T-helper 9 cell (primary cell): ENCODE data around the gene MRPL55.
A peak's percentile ranks its signal among the peaks of the same experiment; 100 is the strongest.

Experiments used
- DNase-seq: peaks from one replicate; pipeline ENCODE4 v3.0.0-alpha.2; 2020

Gene MRPL55

DNA sequence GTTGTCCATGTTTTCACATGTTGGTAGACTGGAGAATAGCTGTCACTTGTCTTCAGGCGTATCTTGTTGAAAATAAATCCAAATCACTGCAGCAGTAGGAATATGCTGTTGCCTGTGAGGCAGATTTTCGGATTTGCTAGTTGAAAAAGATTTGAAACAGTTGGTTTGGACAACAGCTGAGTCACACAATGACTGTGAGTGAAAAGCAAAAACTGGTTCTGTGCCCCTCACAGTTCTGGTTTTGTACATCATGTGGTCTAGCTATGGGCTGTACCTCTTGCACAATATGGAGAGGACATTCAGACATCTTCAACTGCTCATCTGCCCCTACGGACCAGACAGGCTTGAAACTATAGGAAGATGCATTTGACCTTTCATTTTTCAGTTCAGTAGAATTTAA lies 24.8 kb downstream of the MRPL55 start:
- DNase-seq: no peak

DNA sequence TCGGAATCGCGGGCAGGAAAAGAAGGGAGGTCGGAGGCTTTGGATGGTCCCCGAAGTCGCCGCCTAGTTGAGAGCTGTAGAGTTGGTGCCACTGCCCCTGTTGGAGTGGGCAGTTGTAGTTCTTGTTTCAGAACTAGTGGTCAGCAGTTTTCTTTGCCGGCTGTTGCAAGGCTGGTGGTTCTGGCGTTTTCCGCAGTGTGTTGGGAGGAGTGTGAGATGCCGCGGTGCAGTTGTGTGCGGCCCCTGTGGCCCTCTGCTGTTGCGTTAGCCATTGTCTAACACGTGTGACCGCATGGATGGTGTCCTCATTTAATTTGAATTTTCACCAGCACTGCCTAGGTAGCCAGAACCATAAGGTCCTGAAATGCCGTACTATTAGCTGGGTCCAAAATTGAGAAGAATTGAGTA lies 25.2 kb downstream of the MRPL55 start:
- DNase-seq: no peak

DNA sequence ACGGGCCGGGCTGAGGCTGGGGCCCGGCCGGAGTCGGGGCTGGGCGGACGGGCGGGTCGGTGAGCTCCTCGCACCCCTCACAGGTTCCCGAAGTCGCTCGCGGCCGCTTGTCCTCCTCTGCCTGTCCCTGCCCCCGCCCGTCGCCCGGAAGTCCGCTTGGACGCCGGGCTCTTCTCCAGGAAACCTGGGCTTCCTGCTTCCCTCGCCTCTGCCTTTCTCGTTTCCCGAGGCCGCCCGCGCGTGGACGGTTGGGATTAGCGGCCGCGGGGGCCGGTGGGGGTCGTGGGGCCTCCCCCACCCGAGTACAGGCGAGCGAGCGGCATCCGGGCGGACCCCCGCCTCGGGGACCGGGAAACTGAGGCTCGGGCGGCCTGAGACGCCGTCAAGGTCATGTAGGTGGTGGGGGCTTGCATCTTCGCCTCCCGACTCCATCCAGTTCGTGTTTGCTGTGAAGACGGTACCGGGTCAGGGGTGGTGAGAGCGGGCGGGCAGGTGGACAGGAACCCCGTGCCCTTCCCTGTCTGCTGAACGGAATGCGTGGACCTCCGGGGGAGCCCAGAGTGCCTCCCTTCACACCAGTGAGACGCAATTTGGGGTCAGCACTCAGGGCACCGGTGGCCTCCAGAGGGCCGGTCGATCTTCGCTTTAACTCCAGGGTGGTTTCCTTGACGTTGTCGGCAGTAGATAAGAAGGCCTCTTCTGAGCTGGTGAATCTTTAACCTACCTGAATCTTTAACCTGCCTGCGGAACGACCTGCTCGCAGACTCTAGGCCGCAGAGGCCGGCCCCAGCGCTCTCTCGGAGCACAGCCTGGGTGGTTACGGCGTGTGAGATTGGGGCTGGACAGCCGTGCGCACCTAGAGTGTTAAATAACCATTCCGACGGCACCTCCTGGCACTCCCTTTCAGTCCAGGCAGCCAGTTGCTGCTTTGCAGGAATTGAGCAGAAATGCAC lies 25.9 kb downstream of the MRPL55 start:
- DNase-seq: peak; percentile 36

DNA sequence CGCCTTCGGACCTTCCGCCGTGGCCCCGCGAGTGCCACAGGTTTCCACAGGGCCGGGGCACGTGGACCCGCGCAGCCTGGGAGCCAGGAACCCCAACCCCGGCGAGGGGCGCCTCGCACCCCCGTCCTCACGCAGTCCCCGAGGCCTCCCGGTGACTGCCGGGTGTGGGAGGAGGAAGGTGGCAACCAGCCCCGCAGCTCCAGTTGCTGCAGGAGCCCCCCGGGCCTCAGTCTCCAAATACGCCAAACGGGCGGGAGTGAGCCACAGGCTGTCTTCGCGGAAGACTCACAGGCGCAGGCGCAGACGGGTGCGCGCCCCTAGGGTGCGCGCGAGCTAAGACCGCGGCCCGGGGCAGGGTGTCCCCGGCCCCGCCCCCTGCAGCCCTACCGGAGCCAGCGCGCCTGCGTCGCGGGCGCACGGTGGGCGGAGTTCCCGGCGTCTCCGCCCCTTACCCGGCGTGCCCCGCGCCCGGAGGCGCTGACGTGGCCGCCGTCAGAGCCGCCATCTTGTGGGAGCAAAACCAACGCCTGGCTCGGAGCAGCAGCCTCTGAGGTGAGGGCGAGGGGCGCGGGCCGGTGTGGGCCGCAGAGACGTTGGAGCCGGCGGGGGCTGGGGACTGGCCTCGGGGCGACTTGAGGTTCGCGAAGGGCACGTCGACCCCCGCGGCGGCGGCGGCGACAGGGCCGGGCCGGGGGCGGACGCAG lies 26.7 kb downstream of the MRPL55 start, which contains the start of gene ARF1:
Gene ARF1, plus strand, starts transcription at position 495 of the 704 bp plus-strand sequence. CDS start 14,407 bp downstream, outside the sequence.
- DNase-seq: peak; percentile 90

DNA sequence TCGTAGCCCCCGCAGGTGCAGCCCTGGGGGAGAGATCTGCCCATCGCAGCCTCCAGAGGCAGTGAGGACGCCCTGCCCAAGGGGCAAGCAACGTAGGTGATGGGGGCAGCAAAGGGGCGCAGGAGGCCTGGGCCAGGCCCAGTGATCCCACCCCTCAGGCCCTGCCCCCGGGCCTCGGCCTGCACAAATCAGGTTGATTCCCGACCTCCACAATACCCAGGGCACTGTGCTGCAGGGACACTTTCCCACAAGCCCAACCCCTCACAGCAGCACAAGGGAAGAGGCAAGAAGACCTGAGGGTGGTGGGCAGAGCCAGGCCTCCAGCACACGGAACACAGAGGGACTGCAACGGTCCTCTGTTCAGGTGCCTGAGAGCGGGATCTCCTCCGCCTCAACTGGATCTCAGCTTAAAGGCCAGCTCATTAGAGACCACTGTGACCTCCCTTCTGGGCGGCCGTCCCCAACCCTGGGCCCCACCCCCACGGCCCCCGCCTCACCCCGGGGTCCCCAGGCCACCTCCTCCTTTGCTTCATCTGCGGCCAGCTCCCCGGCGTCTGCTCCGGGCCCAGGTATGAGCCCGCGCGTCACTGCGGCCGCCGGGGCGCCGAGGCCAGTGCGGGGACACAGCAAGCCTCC lies 27.4 kb downstream of the MRPL55 start:
- no peak for DNase-seq

DNA sequence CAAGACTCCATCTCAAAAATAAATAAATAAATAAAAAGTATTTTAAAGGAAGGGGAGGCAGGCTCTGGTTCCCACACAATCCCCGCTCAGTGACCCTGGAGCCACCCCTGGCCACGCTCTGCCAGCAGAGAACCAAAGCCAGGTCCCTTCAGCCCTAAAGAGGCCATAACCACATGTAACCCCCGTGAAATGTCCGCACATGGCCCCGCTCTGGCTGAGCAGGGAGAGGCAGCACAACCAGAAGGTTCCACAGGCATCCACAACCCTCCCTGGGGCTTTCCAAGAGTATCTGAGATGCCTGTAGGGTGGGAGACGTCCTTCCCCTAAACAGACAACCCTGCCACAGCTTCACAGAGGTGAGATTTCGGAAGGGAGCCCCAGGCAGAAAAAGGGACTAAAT lies 28.0 kb downstream of the MRPL55 start:
- DNase-seq: no peak

DNA sequence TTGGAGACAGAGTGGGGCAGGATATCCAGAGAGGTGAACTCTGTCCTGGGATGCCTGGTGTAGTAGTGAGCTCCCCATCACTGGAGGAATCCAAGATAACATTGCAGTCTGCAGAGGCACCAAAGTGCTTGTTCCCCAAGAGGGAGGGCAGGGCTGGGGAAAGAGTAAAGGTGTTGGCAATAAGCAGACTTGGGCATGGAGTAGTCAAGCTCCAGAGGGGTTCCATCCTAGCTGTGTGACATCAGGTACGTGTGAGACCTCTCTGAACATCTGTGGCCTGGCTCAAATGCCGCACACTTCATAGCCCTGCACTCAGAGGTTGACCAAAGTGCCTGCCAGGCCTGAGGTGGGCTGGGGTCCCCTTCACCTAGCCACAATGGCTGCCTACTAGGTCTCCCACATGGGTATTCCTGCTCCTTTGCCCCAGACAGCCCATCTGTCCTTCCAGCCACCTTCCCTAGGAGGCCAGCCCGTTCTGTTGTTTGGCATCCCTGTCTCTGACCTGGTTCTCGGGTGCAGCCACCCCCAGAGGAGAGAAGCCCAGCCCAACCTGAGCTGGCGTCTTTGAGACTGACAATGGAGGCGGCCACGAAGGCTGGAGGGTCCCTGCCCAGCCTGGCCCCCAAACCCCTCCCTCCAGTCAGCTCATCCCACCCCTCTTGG lies 29.4 kb downstream of the MRPL55 start:
- no peak for DNase-seq

DNA sequence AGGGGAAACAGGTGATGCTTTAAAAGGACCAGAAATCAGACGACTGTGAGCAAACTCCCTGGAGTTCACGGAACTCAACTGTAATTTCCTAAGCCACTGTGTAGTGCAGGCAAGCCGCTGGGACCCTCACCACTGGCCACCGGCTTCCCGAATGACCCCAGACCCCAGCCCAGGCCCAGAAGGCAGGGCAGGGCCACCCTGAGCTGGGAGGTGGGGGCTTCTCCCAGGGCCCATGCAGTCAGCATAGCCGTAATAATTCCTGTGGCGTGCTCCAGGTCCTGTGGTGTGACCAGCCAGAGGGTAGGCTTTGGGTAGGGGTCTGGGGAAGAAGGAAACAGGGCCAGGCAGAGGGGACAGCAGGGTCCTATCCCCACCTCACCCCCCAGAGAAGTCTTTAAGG lies 30.1 kb downstream of the MRPL55 start:
- DNase-seq: no peak

DNA sequence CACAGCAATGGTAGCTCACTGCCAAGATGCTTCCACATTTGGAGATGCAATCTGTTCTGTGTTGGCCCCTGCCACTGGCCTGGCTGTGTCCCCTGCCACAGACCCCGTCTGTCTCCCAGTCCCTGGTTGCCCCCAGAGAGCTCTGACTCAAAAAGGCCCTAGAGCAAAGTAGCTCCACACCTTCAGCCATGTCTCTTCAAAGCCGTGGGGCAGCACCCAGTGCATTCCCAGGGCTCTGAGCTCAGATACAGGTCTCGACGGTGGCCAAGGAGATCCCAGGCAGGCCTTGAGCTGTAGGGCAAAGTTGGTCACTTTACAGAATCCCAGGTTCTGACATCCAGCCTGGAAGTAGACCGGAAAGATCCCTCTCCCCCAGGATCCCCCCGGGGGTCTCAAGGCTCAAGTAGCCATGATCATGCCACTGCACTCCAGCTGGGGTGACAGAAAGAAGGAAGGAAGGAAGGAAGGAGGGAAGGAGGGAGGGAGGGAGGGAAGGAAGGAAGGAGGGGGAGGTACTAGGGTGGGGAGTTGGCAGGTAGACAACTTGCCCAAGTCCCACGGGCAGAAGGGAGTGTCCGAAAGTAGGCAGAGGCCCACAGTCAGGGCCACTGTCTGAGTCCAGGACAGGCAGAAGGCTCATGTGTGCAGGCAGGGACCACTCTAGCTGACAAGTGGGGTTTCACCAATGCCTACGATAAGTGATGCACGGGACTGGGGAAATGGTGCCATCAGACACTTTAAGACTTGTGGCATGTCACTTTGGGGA lies 31.4 kb downstream of the MRPL55 start:
- no peak for DNase-seq

DNA sequence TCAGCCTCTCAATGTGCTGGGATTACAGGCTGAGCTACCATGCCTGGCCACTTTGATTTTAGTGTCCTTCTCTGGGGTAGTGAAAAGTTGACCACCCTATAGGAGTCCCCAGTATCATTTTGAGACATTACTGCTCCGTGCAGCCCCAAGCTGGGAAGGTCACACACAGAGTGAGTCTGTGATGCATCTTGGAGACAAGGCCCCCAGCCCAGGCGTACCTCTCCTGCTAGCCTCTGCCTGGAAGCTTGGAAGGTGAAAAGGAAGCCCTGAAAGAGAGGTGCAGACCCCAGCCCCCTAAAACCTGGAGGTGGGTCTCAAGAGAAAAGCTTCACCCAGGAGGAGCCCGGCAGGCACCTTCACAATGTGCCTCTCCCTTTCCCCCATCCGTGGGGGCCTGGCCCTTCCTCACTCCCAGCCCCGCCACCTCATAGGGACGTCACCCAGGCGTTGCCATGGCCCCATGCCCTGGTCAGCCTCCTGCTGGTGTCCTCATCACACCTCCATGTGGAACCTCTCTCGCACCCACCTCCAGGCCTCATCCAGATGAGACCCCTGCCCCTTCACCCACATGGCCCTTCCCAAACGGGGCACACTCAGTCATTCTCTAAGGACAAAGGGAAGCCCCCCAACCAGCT lies 32.2 kb downstream of the MRPL55 start:
- no peak for DNase-seq

DNA sequence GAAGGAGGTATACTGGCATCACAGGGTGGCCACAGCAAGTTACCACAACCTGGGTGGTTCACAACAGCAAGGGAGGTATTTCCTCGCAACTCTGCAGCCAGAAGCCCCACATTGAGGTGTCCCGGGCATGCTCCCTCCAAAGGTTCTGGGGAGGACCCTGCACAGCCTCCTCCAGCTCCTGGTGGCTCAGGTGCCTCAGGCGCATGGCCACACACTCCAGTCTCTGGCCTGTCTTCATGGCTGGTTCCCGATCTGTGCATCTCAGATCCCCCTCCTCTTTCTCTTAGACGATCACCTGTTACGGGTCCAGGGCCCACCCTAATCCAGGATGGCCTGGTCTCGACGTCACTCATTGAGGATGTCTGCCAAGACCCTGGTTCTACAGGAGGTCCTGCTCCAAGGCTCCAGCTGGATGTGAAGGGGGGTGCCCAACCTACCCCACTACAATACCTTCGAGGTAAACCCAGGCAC lies 33.3 kb downstream of the MRPL55 start:
- DNase-seq: no peak

DNA sequence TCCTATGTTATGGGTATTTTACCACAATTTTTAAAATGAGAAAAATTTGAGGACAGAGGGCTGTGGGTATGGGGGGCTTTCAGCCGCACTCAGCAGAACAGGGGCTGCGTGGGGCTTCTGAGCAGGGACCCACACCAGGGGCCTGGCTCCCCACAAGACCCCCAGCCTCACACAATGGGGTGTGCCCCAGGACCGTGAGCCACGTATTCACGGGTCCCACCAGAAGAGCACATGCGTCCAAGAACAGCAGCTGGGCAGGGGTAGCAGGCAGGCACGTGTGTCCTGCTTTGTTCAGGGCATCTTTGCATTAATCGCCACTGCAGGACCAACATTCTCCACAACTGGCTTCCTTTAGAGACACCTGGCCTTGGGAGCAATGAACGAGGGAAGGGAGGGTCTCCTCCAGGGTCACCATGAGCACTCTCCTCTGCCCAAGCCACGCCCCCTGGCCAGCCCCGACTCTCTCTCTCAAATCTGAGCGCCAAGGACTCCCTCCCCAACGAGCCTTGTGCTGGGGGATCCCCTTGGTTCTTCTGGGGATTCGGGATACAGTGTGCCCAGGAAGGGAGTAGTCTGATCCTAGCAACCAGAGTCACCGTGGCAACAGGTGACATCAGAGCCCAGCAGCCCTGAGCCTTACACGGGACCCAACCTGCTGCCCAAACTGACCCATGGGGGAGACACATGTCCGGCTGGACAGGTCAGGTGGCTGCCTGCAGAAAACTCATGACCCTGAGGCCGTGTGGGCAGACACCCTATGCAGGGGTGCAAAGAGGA lies 34.0 kb downstream of the MRPL55 start:
- no peak for DNase-seq

DNA sequence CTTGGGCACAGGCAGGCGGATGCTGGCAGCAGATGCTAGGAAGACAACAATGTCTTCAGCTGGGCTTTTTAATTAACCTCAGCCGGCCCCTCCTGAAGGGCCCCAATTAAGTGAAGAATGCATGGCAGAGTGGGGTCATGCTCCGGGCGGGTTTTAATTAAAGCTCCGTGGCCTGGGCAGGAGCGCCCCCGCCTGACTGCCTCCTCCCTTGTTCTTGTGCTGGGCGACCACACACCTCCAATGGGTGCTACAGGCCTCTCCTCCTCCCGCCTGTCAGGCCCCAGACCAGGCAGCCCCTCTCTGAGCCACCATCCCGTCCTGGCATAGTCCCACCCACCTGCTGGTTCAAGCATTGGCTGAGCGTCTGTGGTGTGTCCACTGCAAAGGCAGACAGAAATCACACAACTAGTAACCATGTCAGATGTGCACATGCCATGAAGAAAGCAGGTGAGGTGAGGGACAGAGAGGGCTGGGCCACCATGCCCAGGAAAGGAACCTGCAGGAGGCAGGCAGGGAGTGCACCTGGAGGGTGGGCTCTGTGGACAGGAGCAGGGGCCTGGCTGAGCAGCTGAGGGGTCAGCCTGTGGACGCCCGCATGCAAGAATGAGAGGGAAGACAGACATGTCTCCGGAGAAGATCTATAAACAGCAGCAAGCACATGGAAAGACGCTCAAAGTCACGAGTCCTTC lies 35.1 kb downstream of the MRPL55 start:
- no peak for DNase-seq

DNA sequence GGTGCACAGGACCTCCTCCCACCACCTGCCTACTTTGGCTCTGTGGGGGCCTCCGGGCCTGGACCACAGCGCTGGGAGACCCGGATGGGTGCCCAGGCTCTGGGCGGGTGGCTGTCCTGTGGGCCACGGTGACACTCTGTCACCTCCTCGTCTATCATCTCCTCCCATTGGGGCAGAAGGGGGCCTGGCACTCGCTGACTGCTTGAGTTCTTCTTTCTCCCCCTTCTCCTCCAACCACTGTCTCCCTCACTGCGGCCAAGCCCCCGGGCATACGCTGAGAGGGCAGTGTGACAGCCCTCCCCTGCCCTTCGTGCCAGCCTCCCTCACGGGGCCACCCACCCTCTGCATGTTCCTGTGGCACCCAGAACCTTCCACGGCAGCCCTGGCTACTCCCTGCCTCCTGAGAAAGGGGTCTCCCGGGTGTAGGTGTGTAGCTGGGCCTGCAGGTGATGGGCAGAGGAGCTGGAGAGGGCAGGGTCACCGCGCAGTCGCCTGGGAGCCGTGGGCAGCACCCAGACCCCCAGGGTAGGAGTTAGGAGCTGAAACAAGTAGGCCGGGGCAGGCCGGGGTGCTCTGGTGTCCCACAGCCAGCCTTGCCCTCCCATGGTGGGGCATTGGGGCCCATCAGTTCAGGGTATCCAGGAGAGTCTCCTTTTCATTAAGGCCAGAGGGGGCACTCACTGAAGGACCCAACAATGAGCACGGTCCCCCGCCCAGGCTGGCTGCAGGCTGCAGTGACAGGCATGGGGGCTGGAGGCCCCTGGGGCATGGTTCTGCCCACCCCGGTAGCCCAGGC lies 35.8 kb downstream of the MRPL55 start:
- DNase-seq: no peak

DNA sequence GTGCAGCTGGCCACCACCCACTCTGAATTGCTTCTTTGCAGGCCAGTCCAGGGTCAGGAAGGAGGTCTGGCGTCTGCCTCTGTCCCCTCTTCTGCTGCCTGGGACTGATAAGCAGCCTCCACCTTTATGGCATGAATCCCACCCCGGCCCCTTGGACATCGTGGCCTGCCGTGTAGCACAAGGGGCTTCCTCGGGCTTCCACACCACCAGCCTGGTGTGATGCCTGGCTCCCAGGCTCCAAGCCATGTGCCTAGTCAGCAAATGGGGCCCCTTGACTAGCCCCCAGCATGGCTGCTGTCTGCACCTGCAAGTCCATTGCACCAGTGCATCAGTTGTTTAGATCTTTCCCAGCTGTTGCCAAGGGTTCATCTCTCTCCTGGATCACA lies 36.4 kb downstream of the MRPL55 start:
- no peak for DNase-seq

DNA sequence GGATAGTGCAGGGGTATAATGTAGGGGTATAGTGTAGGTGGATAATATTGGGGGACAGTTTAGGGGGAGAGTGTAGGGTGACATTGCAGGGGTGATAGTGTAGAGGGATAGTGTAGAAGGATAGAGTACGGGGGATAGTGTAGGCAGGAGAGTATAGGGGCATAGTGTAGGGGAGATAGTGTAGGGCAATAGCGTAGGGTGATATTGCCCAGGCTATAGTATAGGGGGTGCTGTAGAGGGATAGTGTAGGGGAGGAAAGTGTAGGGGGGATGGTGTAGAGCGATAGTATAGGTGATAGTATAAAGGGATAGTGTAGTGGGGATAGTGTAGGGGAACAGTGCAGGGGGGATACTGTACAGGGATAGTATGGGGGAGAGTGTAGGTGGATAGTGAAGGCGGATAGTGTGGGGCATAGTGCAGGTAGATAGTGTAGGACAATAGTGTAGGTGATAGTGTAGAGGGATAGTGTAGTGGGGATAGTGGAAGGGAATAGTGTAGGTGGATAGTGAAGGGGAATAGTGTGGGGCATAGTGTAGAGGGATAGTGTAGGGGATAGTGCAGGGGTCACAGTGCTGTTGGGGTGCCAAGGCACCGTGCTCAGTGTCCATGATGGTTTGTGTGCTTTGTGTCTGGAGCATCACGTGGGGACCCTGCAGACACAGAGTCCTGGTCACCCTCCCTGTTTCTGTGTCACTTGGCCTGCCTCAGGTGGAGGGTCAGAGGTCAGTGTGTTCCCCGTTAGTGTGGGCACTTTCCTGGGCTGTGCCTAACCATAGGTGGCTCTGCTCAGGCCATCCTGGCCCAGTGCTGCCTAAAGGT lies 37.1 kb downstream of the MRPL55 start:
- no peak for DNase-seq

DNA sequence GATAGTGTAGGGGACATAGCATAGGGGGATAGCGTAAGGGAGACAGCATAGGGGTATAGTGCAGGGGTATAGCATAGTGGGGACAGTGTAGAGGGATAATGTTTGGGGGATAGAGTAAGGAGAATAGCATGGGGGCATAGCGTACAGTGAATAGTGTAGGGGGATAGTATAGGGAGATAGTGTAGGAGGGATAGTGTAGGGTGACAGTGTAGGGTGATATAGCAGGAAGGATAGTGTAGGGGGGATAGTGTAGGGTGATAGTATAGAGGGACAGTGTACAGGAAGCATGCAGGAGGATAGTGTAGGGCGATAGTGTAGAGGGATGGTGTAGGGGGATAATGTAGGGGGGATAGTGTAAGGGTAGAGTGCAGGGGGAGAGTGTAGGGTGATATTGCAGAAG lies 38.2 kb downstream of the MRPL55 start:
- no peak for DNase-seq

DNA sequence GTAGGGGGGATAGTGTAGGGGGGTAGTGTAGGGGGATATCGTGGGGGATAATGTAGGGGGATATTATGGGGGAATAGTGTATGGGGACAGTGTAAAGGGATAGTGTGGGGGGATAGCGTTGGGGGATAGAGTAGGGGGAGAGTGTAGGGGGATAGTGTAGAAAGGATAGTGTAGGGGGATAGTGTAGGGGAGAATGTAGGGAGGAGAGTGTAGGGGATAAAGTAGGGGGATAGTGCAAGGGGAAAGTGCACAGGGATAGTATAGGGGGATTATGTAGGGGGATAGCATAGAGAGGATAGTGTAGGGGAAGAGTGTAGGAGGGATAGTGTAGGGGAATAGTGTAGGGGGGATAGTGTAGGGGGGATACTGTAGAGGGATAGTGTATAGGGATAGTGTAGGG lies 38.9 kb downstream of the MRPL55 start:
- DNase-seq: no peak
